ENCODE data around the gene STRBP.
A peak's percentile ranks its signal among the peaks of the same experiment; 100 is the strongest.
"Not testable (repeated sequence)": the region's sequence is repeated elsewhere in the genome, so short reads cannot be mapped to it uniquely, and the experiment has no call there.

Gene STRBP

DNA sequence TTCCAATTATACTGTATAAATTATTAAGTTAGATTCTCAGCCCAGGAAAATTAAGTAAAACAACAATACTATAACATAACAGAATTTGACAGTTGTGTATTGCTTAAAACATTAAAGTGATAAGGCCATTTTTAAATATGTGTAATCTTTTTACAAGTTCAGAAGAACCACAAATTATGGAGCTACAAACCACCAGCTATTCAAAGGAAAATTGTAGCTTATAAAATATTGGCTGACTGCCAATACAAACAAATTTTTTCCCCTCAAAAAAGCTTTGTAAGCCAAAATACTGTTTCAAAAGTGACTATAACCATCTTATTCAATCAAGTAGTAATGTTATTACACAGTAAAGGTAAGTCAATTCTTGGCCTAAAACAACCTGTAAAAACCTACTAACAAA is 21.9 kb downstream of the STRBP start:
- peak; percentile 58 for DNase-seq

DNA sequence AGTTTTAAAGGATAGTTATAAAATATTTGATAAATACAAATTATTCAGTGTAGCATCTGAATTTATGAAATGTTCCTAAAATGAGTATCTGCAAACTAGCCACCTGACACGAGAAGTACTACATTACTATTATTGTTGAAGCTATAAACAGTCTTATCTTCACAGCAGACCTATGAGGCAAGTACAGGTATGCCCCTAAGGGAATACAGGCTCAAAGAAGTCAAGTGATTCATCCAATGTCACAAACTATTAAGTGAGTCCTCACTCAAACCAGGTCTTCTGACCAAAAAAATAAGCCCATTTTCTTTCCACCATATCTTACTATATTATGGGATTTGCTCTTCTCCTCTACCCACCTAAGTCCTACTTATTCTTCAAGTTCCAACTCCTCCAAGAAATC is 28.7 kb downstream of the STRBP start:
- DNase-seq, result no peak

DNA sequence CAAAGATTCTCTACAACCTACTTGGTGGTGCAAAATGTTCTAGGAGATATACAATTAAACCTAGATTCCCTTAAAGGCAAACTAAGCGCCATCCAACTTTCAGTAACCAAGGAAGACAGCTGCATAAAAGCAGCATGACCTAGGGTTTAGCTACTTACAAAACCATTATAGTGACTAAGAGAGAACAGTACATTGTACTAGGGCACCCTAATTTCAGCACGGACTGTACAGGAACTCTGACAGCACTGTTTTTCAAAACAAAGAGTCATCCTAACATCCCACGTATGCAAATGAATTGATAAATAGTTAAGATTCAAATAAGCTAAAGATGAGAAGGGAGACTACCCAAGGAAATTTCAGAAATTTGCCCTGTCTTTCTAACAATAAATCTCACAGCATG is 30.0 kb downstream of the STRBP start:
- DNase-seq, result no peak

DNA sequence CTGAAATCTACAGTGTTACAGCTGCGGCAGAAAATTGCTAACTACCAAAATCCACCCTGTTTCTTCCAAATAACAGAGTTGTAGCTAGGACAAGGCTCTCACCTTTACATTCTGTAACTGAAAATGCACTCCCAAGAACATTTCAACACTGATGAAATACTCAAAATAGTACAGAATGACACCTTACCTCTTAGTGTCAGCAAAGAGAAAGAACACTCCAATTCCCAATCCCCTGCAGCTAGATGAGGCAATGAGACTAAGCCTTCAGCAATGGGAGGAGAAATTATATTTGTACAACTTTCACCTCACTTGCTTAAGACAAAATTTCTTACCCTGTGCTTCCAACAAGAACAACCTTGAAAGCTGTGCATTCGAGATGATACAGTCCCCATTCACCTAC is 31.2 kb downstream of the STRBP start:
- DNase-seq, result no peak

DNA sequence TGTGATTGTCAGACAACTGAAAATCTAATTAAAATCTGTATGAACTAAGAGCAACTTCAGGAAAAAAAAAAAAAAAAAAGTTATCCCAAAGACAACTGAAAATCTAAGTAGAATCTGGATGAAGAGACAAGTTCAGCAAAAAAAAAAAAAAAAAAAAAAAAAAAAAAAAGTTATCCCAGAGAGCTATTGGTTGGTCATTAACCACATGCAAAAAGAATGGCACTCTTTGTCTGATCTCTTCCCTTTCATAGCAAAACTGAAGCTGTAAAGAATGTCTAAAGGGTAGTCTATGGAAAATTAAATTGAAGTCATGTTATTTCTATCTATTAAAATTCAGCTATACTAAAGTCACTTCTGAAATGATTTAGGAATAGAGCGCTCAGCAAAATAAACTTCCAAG is 32.9 kb downstream of the STRBP start:
- no peak for DNase-seq

DNA sequence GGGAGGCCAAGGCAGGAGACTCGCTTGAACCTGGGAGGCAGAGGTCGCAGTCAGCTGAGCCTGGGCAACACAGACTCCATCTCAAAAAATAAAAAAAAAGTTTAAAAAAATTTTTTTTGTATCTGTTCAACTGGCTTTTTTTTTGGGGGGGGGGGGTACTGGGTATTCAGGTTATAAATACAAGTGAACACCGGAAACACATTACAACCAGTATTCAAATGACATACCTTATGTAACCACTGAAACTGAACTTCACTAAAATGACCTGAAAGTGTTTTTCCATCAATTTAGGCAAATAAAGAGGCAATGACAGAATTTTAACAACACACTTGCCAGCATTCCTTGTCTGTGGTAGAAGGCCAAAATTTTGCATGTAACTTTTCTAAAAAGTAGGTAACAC is 33.5 kb downstream of the STRBP start:
- DNase-seq, result no peak

DNA sequence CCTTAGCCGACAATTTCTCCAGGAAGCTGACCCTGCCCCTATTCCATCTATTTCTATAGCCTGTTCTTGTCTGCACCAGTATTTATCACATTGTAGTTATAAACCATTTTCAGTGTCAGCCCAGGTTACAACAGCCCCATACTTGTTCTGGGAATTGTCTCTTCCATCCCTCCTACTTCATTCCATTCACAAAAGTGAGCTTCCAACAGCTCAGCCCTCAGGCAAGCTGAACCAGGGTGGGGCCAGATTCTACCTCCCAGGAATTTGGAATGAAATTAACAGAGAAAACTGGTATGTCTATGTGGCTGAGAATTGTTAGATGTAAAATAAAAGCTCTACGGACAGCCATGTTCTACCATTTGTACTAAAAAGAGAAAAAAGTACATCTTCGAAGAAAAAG is 36.1 kb downstream of the STRBP start:
- DNase-seq, result no peak

DNA sequence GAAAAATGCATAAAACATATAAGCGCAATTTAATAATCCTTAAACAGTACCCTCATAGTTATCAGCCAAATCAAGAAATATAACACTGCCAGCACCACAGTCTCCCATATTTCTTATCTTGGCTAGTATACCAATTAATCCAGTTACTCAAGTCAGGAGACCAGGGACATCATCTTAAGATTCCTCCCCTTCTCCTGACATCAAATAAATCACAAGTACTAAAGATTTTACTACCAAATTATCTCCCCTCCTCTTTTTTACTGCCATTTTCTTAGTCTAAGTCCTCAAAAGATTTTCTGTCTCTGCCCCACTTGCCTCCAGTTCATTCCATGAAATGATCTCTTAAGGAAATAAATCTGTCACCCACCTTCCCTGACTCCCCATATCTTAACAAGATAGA is 37.0 kb downstream of the STRBP start:
- DNase-seq, result no peak

DNA sequence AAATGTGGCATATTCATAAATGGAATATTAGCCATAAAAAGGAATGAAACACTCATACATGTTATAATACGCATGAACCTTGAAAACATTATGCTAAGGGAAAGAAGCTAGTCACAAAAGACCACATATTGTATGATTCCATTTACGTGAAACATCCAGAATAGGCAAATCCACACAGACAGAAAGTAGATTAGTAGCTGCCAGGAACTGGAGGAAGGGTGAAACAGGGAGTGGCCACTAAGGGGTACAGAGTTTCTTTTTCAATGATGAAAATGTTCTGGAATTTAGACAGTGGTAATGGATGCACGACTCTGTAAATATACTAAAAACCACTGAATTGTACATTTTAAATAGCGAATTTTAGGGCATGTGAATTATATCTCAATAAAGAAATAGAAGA is 39.4 kb downstream of the STRBP start:
- DNase-seq, result no peak

DNA sequence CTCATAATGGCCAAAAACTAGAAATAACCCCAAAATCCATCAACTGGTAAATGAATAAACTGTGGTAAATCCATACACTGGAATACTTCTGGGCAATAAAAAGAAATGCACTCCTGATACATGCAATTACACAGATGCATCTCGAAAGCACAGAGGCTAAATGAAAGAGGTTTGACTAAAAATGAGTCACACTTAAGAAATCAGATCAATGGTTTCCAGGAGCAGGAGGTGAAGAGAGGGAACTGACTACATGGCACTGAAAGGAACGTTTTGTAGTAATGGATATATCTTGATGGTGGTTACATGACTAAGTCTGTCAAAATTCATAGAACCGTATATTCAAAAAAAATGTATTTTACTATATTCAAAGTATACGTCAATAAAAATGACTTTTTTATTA is 42.4 kb downstream of the STRBP start:
- no peak for DNase-seq

DNA sequence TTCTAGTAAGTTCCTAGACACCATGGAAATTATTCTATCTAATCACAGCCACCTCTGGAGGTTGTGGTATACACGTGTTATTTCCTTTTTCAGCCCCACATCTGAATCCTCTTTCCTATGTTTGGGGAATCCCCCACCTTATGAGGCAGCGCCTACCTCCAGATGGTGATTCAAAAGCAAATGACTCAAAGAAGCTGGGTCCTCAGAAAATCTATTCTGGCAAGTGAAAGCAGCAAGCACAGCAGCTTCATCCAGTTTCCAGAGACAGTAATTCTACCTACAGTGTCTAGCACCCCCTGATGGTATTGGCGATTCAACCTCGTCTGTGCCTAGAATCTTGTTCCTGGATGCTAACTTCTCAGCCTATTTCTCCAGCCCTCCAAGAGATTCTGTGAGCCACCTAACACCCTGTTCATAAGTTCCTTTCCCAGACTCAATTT is 43.0 kb downstream of the STRBP start:
- peak; percentile 19 for DNase-seq

DNA sequence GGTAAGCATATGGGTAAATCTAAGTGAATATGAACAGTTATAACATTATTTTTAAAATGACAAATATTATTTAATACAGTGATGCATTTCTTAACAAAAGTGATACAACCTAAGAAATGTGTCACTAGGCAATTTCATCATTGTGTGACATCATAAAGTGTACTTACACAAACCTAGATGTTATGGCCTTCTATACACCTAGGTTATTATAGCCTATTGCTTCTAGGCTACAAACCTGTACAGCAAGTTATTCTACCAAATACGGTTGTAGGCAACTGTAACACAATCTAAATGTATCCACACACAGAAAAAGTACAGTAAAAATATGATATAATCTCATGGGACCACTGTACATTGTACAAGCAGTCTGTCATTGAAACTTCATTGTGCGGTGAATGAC is 48.3 kb downstream of the STRBP start:
- no peak for DNase-seq

DNA sequence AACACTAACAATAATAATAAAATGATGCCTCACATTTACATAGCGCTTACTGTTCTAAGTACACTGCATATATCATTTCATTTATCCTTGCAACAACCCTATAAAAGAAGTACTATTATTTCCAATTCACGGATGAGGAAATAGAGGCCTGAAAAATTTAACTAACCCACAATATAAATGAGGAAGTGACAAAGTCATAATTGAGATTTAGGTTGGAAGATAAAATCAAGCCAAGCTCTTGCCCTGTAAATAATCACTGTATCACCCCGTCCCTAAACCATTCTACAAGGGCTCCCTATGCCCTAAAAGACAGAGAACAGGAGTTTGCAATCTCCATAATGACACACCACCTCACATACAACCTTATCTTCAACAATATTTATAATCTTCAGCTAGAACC is 49.6 kb downstream of the STRBP start:
- no peak for DNase-seq

DNA sequence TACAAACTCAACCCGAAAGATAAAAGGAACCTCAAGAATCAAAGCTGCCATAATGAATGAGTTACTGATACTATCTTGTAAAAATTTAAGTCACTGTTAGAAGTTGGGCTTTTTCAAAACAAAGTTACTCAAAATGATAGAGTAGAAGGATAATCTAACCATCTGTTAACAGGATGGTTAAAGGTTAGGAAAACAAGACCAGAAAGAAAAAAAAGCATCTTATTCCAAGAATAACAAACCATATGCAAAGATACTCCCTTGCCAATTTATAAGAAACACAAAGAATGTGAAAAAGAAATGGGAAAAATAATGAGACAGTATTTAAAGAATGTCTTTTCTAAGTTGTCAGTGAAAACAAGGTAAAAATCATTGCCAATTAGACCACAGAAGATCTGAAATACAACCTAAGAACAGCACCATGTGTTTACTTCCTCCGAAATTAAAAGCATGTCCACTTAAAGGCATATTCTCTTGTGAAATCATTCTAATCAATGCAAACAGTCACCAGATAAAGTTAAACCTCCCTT is 51.2 kb downstream of the STRBP start:
- no peak for DNase-seq

DNA sequence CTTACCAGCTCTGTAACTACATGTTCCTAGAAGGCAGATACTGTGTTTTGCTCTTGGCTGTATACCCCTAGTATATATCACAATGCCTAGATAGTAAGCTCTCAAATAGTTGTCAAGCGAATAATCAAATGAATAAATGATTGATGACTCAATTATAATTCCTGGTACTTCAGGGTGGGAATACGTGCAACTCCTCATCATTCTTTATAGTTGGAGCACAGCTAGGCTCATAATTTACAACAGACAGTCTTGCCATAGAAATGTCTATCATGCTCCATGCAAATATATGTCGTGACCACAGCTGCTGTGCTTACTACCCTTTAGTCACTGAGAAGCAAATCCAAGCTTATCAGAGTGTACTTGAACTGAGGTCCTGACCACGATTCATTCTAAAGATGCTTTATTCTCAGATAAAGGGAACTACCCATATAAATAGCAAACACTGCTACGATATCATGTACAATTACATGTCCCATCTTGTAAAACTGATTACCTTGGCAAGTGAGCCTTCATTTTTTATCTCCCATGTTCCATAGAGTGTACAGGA is 52.1 kb downstream of the STRBP start:
- no peak for DNase-seq

DNA sequence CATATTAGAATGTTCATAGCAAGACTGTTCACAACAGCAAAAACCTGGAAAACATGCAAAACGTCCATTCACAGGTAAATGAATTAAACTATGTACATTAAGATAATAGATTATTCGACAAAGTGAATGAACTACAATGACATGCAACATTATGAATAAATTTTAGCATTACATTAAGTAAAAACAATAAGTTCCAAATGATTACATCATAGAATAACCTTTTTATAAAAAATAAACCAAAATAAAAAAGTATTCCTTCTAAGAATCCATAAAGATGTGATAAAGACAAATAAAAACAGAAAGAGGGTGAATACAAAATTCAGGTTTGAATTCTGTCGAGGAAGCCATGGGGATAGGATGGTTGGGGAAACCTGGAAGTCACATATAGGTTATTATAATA is 57.3 kb downstream of the STRBP start:
- DNase-seq, result no peak

DNA sequence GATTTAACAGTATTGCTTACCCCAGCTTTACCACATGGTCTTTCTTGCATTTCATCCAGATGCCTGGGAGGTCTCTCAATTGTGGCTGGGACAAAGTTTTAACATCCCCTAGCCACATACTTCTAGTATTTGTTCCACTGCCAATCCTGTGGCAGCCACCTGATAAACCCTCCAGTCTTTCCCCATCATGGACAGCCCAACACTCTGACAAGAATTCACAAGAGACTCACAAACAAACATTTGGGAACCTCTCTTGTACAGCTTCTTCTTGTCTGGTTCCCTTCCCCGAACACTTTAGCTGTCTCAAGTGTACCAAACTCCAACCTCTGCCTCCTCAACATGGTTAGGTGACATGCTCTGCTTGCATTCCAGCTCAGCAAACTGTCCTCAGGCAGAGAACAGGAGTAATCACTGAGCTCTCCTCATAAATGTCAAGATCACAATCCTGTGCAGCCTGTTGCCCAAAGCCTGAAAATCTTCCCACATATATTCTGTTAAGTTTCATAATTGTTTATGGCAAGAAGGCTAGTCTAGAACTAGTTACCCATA is 59.7 kb downstream of the STRBP start:
- no peak for DNase-seq

DNA sequence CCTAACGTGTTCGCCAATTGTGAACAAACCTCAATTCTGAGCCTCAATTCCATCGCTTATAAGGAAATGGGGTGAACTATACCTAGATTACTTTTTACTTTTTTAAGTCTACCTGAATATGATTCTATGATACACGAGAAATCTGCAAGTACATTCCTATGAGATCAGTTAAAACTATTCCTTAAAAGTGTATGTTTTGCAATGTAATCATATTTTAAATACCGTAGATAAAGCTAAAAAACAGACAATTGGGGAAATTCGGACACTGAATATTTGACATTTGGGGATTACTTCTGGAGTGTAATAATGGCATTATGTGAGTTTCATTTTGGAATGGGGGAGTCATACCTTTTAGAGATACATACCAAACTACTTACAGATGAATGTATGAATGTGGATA is 62.3 kb downstream of the STRBP start:
- no peak for DNase-seq

DNA sequence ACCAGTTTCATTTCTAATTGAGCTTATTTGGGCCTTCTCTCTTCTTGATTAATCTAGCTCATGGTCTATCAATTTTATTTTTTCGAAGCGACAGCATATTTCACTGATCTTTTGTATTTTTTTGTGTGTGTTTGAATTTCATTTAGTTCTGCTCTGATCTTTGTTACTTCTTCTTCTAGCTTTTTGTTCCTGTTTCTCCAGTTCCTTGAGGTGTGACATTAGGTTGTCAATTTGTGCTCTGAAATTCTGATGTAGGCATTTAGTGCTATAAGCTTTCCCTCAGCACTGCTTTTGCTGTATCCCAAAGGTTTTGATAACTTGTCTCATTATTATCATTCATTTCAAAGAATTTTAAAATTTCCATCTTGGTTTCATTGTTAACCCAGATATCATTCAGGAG is 67.3 kb downstream of the STRBP start:
- no peak for DNase-seq

DNA sequence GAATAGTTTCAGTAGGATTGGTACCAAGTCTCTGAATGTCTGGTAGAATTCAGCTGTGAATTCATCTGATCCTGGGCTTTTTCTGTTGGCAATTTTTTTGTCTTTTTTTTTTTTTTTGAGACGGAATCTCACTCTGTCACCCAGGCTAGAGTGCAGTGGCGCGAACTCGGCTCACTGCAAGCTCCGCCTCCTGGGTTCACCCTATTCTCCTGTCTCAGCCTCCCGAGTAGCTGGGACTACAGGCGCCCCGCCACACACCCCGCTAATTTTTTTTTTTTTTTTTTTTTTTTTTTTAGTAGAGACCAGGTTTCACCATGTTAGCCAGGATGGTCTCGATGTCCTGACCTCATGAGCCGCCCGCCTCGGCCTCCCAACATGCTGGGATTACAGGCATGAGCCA is 67.9 kb downstream of the STRBP start:
- not testable (repeated sequence) for DNase-seq

DNA sequence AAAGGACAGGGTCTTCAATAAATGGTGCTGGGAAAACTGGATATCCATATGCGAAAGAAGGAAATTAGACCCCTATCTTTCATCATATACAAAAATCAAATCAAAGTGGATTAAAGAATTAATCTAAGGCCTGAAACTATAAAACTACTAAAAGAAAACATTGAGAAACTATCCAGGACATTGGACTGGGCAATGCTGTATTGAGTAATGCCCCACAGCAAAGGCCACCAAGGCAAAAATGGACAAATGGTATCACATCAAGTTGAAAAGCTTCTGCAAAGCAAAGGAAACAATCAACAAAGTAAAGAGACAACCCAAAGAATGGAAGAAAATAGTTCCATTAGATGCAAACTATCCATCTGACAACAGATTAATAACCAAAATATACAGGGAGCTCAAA is 72.3 kb downstream of the STRBP start:
- DNase-seq, result no peak

DNA sequence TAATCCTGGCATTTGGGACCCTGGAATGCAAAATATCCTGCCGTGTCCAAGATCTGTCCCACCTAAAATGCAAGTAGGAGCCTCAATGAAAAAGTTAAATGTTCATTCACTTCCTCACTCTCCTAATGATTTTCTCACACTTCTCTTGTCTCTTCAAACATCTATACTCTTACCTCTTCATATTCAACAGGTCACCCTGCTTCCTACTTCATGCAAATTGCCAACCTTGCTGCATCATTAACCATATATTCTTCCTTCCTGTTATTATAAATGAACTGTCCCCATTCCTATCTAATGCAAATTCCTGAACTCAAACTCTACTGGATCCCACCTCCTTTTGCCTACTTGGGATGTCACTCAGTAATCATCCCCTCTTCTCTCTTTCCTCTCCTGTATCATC is 74.4 kb downstream of the STRBP start:
- DNase-seq, result no peak

DNA sequence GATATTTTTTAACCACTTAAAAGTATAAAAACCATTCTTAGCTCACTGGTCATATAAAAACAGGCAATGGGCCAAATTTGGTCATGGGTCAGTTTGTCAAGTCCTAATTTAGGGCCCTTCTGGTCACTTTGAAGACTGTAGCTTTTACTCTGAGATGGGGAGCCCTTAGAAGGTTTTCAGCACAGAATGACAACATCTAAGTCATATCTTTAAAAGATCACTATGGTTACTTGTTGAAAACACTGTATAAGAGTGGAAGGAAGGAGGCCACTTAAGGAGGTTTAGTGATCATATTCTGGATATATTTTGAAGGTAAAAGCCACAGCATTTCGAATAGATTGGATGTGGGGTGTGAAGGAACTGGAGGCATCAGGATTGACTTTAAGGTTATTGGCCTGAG is 76.7 kb downstream of the STRBP start:
- no peak for DNase-seq

DNA sequence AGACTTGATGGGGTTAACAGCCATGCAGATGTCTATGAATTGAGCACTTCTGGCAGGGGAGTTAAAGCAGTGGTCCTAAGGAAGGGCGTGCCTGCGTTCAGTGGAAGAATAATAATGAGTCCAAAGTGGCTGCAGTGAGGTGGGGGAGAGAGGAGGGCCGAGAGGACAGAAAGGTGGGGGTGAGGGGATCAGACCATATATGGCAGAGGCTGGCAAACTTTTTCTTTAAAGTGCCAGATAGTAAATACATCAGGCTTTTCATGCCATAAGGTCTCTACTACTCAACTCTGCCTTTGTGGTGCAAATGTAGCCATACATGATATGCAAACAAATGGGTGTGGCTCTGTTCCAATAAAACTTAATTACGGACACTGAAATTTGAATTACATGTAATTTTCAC is 77.1 kb downstream of the STRBP start:
- DNase-seq, result no peak

DNA sequence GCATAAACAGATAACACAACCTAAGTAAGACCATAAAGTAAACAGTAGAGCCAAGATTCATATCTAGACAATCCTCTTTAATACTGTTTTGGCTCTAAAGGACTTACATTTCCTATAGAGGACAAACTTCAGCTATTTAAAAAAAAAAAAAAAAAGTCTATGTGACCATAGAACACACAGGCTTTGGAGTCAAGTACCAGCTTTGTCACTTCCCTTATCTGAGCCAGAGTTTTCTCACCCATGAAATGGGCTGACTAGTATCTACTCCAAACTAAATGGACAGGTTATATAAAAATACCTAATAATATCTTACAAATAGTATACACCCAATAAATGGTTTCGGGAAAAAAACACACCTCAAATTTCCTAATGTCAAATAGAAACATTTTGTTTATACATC is 81.3 kb downstream of the STRBP start:
- DNase-seq, result no peak

All from NCI-H2227 treated with DMSO at 0.1 percent for 48 hours (cell line).